Caco-2 (cell line): ENCODE measurements around the gene KRTAP10-4. TPM values are rescaled to one million over a fixed set of nuclear protein-coding genes. Genes with fewer than 3 reads are reported as not detected.

Experiments used
- BruUV-seq: library from RNA; stranded (reverse); fragments of 400-500 nt; replicated peaks from 2 replicates; lab custom pipeline; 2021; lab: Mats Ljungman, UMichigan
- CTCF ChIA-PET: fragments of 300-600 bp; sonication (Branson Sonifier 250); formaldehyde crosslinking; loops from one replicate; lab custom pipeline; 2022; ENCODE audit warnings: antibody characterized with exemption; lab: Charles Lee
- POLR2A ChIA-PET: fragments of 300-600 bp; sonication (Branson Sonifier 250); formaldehyde crosslinking; loops from one replicate; lab custom pipeline; 2022; ENCODE audit warnings: antibody characterized with exemption; lab: Charles Lee
- DNase-seq, 2 experiments: peaks; one replicate each; pipeline versions ENCODE4 v3.0.0 to v3.0.0-alpha.2; 2020 to 2022
- H3K27me3 ChIP-seq: replicated peaks from 2 replicates; pipeline ENCODE4 v1.6.0; 2011; ENCODE audit warnings: low read length; ENCODE audit not compliant: control insufficient read depth, insufficient read depth
- H3K36me3 ChIP-seq: 2 replicates; pipeline ENCODE4 v1.5.1; 2011; ENCODE audit warnings: low read length; ENCODE audit not compliant: control insufficient read depth, insufficient read depth
- H3K4me1 ChIP-seq: fragments of 250-450 bp; sonication (Bioruptor Pico); 2 replicates; pipeline ENCODE4 v1.5.1; 2020; ENCODE audit warnings: mild to moderate bottlenecking
- H3K4me3 ChIP-seq: 2 replicates; pipeline ENCODE4 v1.5.1; 2011; ENCODE audit warnings: low read depth, mild to moderate bottlenecking, control low read depth, low read length
- H3K9me3 ChIP-seq: fragments of 250-450 bp; sonication (Bioruptor Pico); 2 replicates; pipeline ENCODE4 v1.5.1; 2020; ENCODE audit warnings: mild to moderate bottlenecking, moderate library complexity
- H3K27ac Mint-ChIP-seq: one replicate; pipeline ENCODE4 v1.8.0; 2022; ENCODE audit warnings: mixed read lengths; ENCODE audit not compliant: unreplicated experiment
- H3K27me3 Mint-ChIP-seq: one replicate; pipeline ENCODE4 v1.8.0; 2022; ENCODE audit warnings: mixed read lengths; ENCODE audit not compliant: insufficient read depth, unreplicated experiment
- H3K36me3 Mint-ChIP-seq: one replicate; pipeline ENCODE4 v1.8.0; 2022; ENCODE audit warnings: mild to moderate bottlenecking, mixed read lengths; ENCODE audit not compliant: insufficient read depth, unreplicated experiment
- H3K4me1 Mint-ChIP-seq: one replicate; pipeline ENCODE4 v1.8.0; 2022; ENCODE audit warnings: low read depth, mixed read lengths; ENCODE audit not compliant: unreplicated experiment
- H3K4me3 Mint-ChIP-seq: one replicate; pipeline ENCODE4 v1.8.0; 2022; ENCODE audit warnings: mild to moderate bottlenecking, moderate library complexity, mixed read lengths; ENCODE audit not compliant: unreplicated experiment
- H3K9me3 Mint-ChIP-seq: one replicate; pipeline ENCODE4 v1.8.0; 2022; ENCODE audit warnings: mixed read lengths; ENCODE audit not compliant: unreplicated experiment
- intact Hi-C: fragments of 100-400 bp; cut with micrococcal nuclease; formaldehyde crosslinking; loops from one replicate; pipeline ENCODE4 v1.10.0; 2022; ENCODE audit not compliant: unreplicated experiment
- total RNA-seq: library from RNA; stranded (reverse); gene quantifications from 2 replicates; pipeline ENCODE4 v1.2.3, GENCODE V29; 2022
- TF ChIP-seq, protein P1 (sequence below), 2 experiments: fragments of 200-600 bp in 1 of 2; IDR thresholded peaks; 1 replicate in 1 of 2; 2 replicates in 1 of 2; pipeline versions ENCODE4 v1.5.1 to v1.8.0; 2011 to 2022; ENCODE audit warnings: antibody characterized with exemption in 1 of 2, control low read depth in 1 of 2, inconsistent platforms in 1 of 2, low read depth in 1 of 2, low read length in 1 of 2, mild to moderate bottlenecking in 1 of 2, moderate library complexity in 1 of 2; ENCODE audit not compliant: insufficient read depth in 1 of 2, severe bottlenecking in 1 of 2, unreplicated experiment in 1 of 2

The KRTAP10-4 gene
- total RNA-seq, 1 experiment from 2014 or later: not detected

DNA sequence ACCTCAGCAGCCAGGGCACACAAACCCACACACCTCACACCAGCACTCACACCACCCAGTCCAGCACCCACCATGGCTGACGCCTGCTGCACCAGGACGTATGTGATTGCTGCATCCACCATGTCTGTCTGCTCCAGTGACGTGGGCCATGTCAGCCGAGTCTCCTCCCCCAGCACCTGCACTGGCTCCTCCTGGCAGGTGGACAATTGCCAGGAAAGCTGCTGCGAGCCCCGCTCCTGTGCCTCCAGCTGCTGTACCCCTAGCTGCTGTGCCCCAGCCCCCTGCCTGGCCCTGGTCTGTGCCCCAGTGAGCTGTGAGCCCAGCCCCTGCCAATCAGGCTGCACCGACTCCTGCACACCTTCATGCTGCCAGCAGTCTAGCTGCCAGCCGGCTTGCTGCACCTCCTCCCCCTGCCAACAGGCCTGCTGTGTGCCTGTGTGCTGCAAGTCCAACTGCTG, 38.5 kb downstream of the KRTAP10-4 start, which contains the start of gene KRTAP10-8:
Gene KRTAP10-8, plus strand, starts transcription at position 51 of the 458 bp plus-strand sequence. Its CDS starts 22 bp downstream, at position 73.
- no peaks in the 10 kb centered on the region for H3K4me1 ChIP-seq
- no peaks in the 10 kb centered on the region for H3K36me3 Mint-ChIP-seq
- ChIA-PET CTCF (no interaction called here), POLR2A (no interaction called here)
- no peak for DNase-seq
- H3K27ac Mint-ChIP-seq: no peak within 1 kb of the TSS
- peaks cover 41% of the 10 kb centered on the region for H3K9me3 Mint-ChIP-seq
- peaks cover 6% of the 10 kb centered on the region for H3K27me3 Mint-ChIP-seq
- intact Hi-C loops: no loop called here
- H3K9me3 ChIP-seq: 0 out of 2 replicates have a peak, but pooled peaks cover 5% of the 10 kb centered on the region
- BruUV-seq: no TSS peak
- no peak within 1 kb of the TSS for H3K4me3 Mint-ChIP-seq
- H3K27me3 ChIP-seq: no peaks in the 10 kb centered on the region
- TF ChIP-seq, protein P1, sequence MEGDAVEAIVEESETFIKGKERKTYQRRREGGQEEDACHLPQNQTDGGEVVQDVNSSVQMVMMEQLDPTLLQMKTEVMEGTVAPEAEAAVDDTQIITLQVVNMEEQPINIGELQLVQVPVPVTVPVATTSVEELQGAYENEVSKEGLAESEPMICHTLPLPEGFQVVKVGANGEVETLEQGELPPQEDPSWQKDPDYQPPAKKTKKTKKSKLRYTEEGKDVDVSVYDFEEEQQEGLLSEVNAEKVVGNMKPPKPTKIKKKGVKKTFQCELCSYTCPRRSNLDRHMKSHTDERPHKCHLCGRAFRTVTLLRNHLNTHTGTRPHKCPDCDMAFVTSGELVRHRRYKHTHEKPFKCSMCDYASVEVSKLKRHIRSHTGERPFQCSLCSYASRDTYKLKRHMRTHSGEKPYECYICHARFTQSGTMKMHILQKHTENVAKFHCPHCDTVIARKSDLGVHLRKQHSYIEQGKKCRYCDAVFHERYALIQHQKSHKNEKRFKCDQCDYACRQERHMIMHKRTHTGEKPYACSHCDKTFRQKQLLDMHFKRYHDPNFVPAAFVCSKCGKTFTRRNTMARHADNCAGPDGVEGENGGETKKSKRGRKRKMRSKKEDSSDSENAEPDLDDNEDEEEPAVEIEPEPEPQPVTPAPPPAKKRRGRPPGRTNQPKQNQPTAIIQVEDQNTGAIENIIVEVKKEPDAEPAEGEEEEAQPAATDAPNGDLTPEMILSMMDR (IDR thresholded peaks at IDR 0.05; ENCODE audit: insufficient read depth in 1 of 2, low read depth in 1 of 2, low read length in 1 of 2, severe bottlenecking in 1 of 2, unreplicated experiment in 1 of 2): no peak
- no peaks in the 10 kb centered on the region for H3K36me3 ChIP-seq
- no peak within 1 kb of the TSS for H3K4me3 ChIP-seq
- no peaks in the 10 kb centered on the region for H3K4me1 Mint-ChIP-seq

DNA sequence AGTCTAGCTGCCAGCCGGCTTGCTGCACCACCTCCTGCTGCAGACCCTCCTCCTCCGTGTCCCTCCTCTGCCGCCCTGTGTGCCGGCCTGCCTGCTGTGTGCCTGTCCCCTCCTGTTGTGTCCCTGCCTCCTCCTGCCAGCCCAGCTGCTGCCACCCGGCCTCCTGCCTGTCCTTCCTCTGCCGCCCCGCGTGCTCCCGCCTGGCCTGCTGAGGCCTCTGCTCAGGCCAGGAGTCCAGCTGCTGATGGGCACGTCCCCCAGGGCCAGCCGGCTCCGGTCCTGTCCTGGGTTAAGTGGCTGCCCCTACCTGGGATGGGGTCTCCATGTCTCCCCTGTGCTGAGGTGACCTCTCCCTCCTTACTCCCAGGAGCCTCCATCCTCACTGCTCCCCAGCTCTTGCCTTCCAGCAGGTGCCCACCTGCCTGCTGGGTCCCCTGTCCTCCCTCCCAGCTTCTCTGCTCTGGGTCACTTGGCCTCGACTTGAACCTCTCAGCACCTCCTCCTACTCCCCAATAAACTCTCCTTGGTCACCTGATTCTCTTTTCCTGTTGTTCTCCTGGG, 39.2 kb downstream of the KRTAP10-4 start:
- H3K9me3 ChIP-seq: 0 out of 2 replicates have a peak, but pooled peaks cover 5% of the 10 kb centered on the region
- DNase-seq: no peak
- ChIA-PET POLR2A (no interaction called here), CTCF (no interaction called here)
- no peak overlapping the region for H3K4me3 ChIP-seq
- Mint-ChIP-seq H3K27me3 (peaks cover 6% of the 10 kb centered on the region), H3K4me3 (no peak overlapping the region), H3K4me1 (no peaks in the 10 kb centered on the region), H3K27ac (no peak overlapping the region), H3K36me3 (no peaks in the 10 kb centered on the region), H3K9me3 (peaks cover 41% of the 10 kb centered on the region)
- no TSS peak for BruUV-seq
- TF ChIP-seq, protein P1 (IDR thresholded peaks at IDR 0.05; ENCODE audit: insufficient read depth in 1 of 2, low read depth in 1 of 2, low read length in 1 of 2, severe bottlenecking in 1 of 2, unreplicated experiment in 1 of 2): no peak
- H3K4me1 ChIP-seq: no peaks in the 10 kb centered on the region
- intact Hi-C loops: no loop called here
- no peaks in the 10 kb centered on the region for H3K27me3 ChIP-seq
- H3K36me3 ChIP-seq: no peaks in the 10 kb centered on the region

DNA sequence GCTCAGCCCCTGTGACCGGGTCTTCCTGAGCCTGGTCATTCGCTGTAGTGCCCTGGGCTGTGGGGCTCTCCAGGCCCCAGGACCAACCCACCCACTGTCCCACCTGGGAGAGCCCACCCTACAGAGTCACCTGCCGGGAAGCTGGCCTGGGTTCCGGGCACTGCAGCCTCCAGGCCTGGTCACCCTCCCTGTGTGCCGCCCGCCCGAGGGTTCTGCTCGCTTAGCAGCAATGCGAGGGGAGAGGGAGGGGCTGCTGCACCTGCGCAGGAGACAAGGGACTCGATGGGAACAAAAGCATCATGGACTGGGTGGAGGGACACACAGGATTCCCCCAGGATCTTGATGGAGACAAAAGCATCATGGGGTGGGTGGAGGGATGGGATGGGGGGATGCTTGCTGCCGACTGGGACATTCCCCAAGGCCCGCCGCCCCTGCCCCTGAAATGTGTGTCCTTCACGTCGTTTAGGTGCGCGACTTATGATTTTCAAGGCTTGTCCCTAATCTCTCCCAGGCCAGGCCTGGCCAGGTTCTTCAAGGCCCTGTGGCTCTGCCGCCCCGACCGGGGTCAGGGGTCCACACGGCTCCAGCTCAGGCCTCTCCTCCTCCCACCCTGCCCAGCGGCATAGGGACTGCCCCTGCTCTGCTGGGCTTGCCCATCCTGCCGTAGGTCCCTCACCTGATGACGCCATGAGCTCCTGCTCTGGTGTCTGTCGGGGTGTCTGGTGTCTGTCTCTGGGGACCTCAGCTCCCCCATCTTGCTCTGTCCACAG, 40.0 kb downstream of the KRTAP10-4 start:
- no peak for DNase-seq
- intact Hi-C loops: no loop called here
- TF ChIP-seq, protein P1 (IDR thresholded peaks at IDR 0.05; ENCODE audit: insufficient read depth in 1 of 2, low read depth in 1 of 2, low read length in 1 of 2, severe bottlenecking in 1 of 2, unreplicated experiment in 1 of 2): no peak
- no peaks in the 10 kb centered on the region for H3K36me3 ChIP-seq
- Mint-ChIP-seq H3K27me3 (peaks cover 6% of the 10 kb centered on the region), H3K4me3 (no peak overlapping the region), H3K36me3 (no peaks in the 10 kb centered on the region), H3K9me3 (peaks cover 40% of the 10 kb centered on the region), H3K27ac (no peak overlapping the region), H3K4me1 (no peaks in the 10 kb centered on the region)
- BruUV-seq: no TSS peak
- POLR2A ChIA-PET: no interaction called here
- H3K9me3 ChIP-seq: 0 out of 2 replicates have a peak, but pooled peaks cover 5% of the 10 kb centered on the region
- no peaks in the 10 kb centered on the region for H3K4me1 ChIP-seq
- no peaks in the 10 kb centered on the region for H3K27me3 ChIP-seq
- CTCF ChIA-PET: no interaction called here
- H3K4me3 ChIP-seq: no peak overlapping the region
